HEK293 (cell line): ENCODE measurements around the gene DCTN2.

ENCODE experiments used
- CTCF ChIA-PET: fragments of 350-600 bp; formaldehyde crosslinking; extraction: SDS; loops from one replicate; lab custom pipeline; 2021; ENCODE audit warnings: antibody characterized with exemption; lab: Yijun Ruan, JAX
- POLR2A ChIA-PET: fragments of 300-600 bp; formaldehyde crosslinking; extraction: SDS; loops from one replicate; lab custom pipeline; 2020; ENCODE audit warnings: antibody characterized with exemption, inconsistent platforms; lab: Yijun Ruan, JAX
- H3K27ac ChIP-seq: fragments of 200-500 bp; sonication (Bioruptor generic); 2 replicates; pipeline ENCODE4 v1.5.1; 2014; ENCODE audit warnings: low read depth, low read length, control low read depth, inconsistent platforms; ENCODE audit errors: extremely low read depth
- H3K36me3 ChIP-seq, 2 experiments: fragments of 200-500 bp in 1 of 2; sonication (Bioruptor generic) in 1 of 2; 1 replicate in 1 of 2; 2 replicates in 1 of 2; pipeline ENCODE4 v1.5.1; 2014 to 2017; ENCODE audit warnings: inconsistent platforms in 2 of 2, low read length in 2 of 2; ENCODE audit not compliant: control insufficient read depth in 2 of 2, insufficient read depth in 1 of 2
- H3K4me1 ChIP-seq: fragments of 200-500 bp; sonication (Bioruptor generic); 2 replicates; pipeline ENCODE4 v1.5.1; 2014; ENCODE audit warnings: mild to moderate bottlenecking, low read length, inconsistent platforms; ENCODE audit not compliant: control insufficient read depth, insufficient read depth
- H3K4me3 ChIP-seq: 2 replicates; pipeline ENCODE4 v1.5.1; 2011; ENCODE audit warnings: low read depth, mild to moderate bottlenecking, control low read depth, low read length, moderate library complexity
- H3K9me3 ChIP-seq: fragments of 200-500 bp; sonication (Bioruptor generic); 2 replicates; pipeline ENCODE4 v1.5.1; 2014; ENCODE audit warnings: low read depth, low read length, inconsistent platforms; ENCODE audit not compliant: control insufficient read depth, insufficient read depth
- EGR2 ChIP-seq: fragments of 450-650 bp; formaldehyde crosslinking; IDR thresholded peaks from 2 replicates; pipeline ENCODE4 v1.5.1; 2016; ENCODE audit warnings: low read depth, missing biosample characterization, missing genetic modification characterization
- HOXC10 ChIP-seq: sonication (generic); formaldehyde crosslinking; IDR thresholded peaks from 2 replicates; pipeline ENCODE4 v1.8.1; 2023; ENCODE audit warnings: mild to moderate bottlenecking, missing genetic modification reagents
- KLF17 ChIP-seq: fragments of 450-650 bp; formaldehyde crosslinking; IDR thresholded peaks from 2 replicates; pipeline ENCODE4 v1.5.1; 2016; ENCODE audit warnings: missing biosample characterization, missing genetic modification characterization
- KLF9 ChIP-seq: fragments of 450-650 bp; formaldehyde crosslinking; IDR thresholded peaks from 2 replicates; pipeline ENCODE4 v1.5.1; 2016; ENCODE audit warnings: missing biosample characterization, missing genetic modification characterization, low read depth
- PRDM1 ChIP-seq: fragments of 450-650 bp; formaldehyde crosslinking; IDR thresholded peaks from 2 replicates; pipeline ENCODE4; 2016; ENCODE audit warnings: missing biosample characterization, missing genetic modification characterization
- PRDM6 ChIP-seq: fragments of 450-650 bp; formaldehyde crosslinking; IDR thresholded peaks from 2 replicates; pipeline ENCODE4 v1.5.1; 2017; ENCODE audit warnings: missing biosample characterization, missing genetic modification characterization
- SCRT1 ChIP-seq: fragments of 450-650 bp; formaldehyde crosslinking; IDR thresholded peaks from 2 replicates; pipeline ENCODE4 v1.5.1; 2016; ENCODE audit warnings: missing biosample characterization, missing genetic modification characterization, borderline replicate concordance
- SP2 ChIP-seq: fragments of 450-650 bp; formaldehyde crosslinking; IDR thresholded peaks from 2 replicates; pipeline ENCODE4 v1.5.1; 2016; ENCODE audit warnings: missing biosample characterization, missing genetic modification characterization
- SP7 ChIP-seq: fragments of 450-650 bp; formaldehyde crosslinking; IDR thresholded peaks from 2 replicates; pipeline ENCODE4 v1.5.1; 2016; ENCODE audit warnings: missing biosample characterization, missing genetic modification characterization
- TRIM28 ChIP-seq: IDR thresholded peaks from 2 replicates; pipeline ENCODE4 v1.6.1; 2011; ENCODE audit warnings: low read length, control low read depth, borderline replicate concordance
- ZBTB21 ChIP-seq: fragments of 450-650 bp; formaldehyde crosslinking; IDR thresholded peaks from 2 replicates; pipeline ENCODE4 v1.5.1; 2017; ENCODE audit warnings: missing biosample characterization, missing genetic modification characterization
- ZBTB26 ChIP-seq: fragments of 450-650 bp; formaldehyde crosslinking; optimal IDR thresholded peaks from 2 replicates; pipeline ENCODE3; 2016; ENCODE audit warnings: missing biosample characterization, mild to moderate bottlenecking, missing genetic modification characterization
- ZBTB48 ChIP-seq: fragments of 450-650 bp; formaldehyde crosslinking; IDR thresholded peaks from 2 replicates; pipeline ENCODE4 v1.5.1; 2016; ENCODE audit warnings: missing biosample characterization, missing genetic modification characterization
- ZNF169 ChIP-seq: fragments of 450-650 bp; formaldehyde crosslinking; IDR thresholded peaks from 2 replicates; pipeline ENCODE4 v1.5.1; 2016; ENCODE audit warnings: missing biosample characterization, missing genetic modification characterization
- ZNF175 ChIP-seq: fragments of 450-650 bp; formaldehyde crosslinking; IDR thresholded peaks from 2 replicates; pipeline ENCODE4 v1.5.1; 2016; ENCODE audit warnings: missing biosample characterization, missing genetic modification characterization
- ZNF184 ChIP-seq: fragments of 450-650 bp; IDR thresholded peaks from 2 replicates; pipeline ENCODE4 v1.5.1; 2018; ENCODE audit warnings: missing biosample characterization, mild to moderate bottlenecking, missing genetic modification characterization
- ZNF211 ChIP-seq: fragments of 450-650 bp; formaldehyde crosslinking; IDR thresholded peaks from 2 replicates; pipeline ENCODE4 v1.5.1; 2016; ENCODE audit warnings: low read depth, missing biosample characterization, missing genetic modification characterization
- ZNF214 ChIP-seq: fragments of 450-650 bp; formaldehyde crosslinking; IDR thresholded peaks from 2 replicates; pipeline ENCODE4 v1.5.1; 2017; ENCODE audit warnings: missing biosample characterization, mild to moderate bottlenecking, missing genetic modification characterization, borderline replicate concordance
- ZNF24 ChIP-seq: fragments of 450-650 bp; formaldehyde crosslinking; IDR thresholded peaks from 2 replicates; pipeline ENCODE4 v1.5.1; 2016; ENCODE audit warnings: missing biosample characterization, missing genetic modification characterization
- ZNF280D ChIP-seq: fragments of 450-650 bp; formaldehyde crosslinking; IDR thresholded peaks from 2 replicates; pipeline ENCODE4 v1.5.1; 2016; ENCODE audit warnings: missing biosample characterization, missing genetic modification characterization
- ZNF513 ChIP-seq: fragments of 450-650 bp; IDR thresholded peaks from 2 replicates; pipeline ENCODE4 v1.5.1; 2018; ENCODE audit warnings: missing biosample characterization, missing genetic modification characterization
- ZNF560 ChIP-seq: fragments of 450-650 bp; formaldehyde crosslinking; IDR thresholded peaks from 2 replicates; pipeline ENCODE4 v1.5.1; 2017; ENCODE audit warnings: missing biosample characterization, missing genetic modification characterization, borderline replicate concordance
- ZNF624 ChIP-seq: fragments of 450-650 bp; formaldehyde crosslinking; IDR thresholded peaks from 2 replicates; pipeline ENCODE4 v1.5.1; 2017; ENCODE audit warnings: missing biosample characterization, missing genetic modification characterization
- ZNF692 ChIP-seq: fragments of 450-650 bp; formaldehyde crosslinking; IDR thresholded peaks from 2 replicates; pipeline ENCODE4 v1.5.1; 2016; ENCODE audit warnings: missing biosample characterization, missing genetic modification characterization
- ZNF843 ChIP-seq: fragments of 450-650 bp; formaldehyde crosslinking; IDR thresholded peaks from 2 replicates; pipeline ENCODE4 v1.5.1; 2016; ENCODE audit warnings: missing biosample characterization, missing genetic modification characterization

DCTN2 gene

GRCh38 chr12:57500213-57500612, 46.8 kb downstream of the DCTN2 start:
- H3K4me1 ChIP-seq, result no peaks in the 10 kb centered on the region
- ChIA-PET POLR2A (interaction anchor here (1.1 to 1.3 kb wide), 2 partner anchors 14 to 24 kb away, joined by 3 to 4 read pairs; no protein-coding TSS in a partner anchor), CTCF (no interaction called here)
- peaks cover 79 to 87% of the 10 kb centered on the region in 2 experiments for H3K36me3 ChIP-seq
- TF ChIP-seq SP7 (tag by site-specific recombination) (no peak), ZNF214 (tag by site-specific recombination) (no peak), ZBTB48 (tag by site-specific recombination) (no peak), PRDM6 (tag by site-specific recombination) (no peak), ZNF843 (no peak), ZNF211 (tag by site-specific recombination) (no peak), KLF17 (no peak), SP2 (tag by site-specific recombination) (no peak), ZBTB26 (tag by site-specific recombination) (no peak), ZNF560 (no peak), HOXC10 (CRISPR knock-in tag) (no peak), SCRT1 (tag by site-specific recombination) (no peak), KLF9 (tag by site-specific recombination) (no peak), ZNF692 (tag by site-specific recombination) (no peak)
- H3K4me3 ChIP-seq, result no peak overlapping the region
- H3K9me3 ChIP-seq, result no peaks in the 10 kb centered on the region
- H3K27ac ChIP-seq, result no peak overlapping the region

GRCh38 chr12:57498571-57498970, 48.4 kb downstream of the DCTN2 start:
- H3K36me3 ChIP-seq, result peaks cover 69 to 74% of the 10 kb centered on the region in 2 experiments
- no peaks in the 10 kb centered on the region for H3K9me3 ChIP-seq
- CTCF ChIA-PET, result no interaction called here
- no peak overlapping the region for H3K4me3 ChIP-seq
- H3K4me1 ChIP-seq, result no peaks in the 10 kb centered on the region
- POLR2A ChIA-PET, result interaction anchor here (1.0 kb wide), 1 partner anchor 21 kb away, joined by 4 read pairs; no protein-coding TSS in a partner anchor
- H3K27ac ChIP-seq, result no peak overlapping the region
- TF ChIP-seq ZBTB21 (tag by site-specific recombination) (no peak), ZNF513 (tag by site-specific recombination) (no peak), ZNF169 (tag by site-specific recombination) (no peak), ZNF624 (tag by site-specific recombination) (no peak), PRDM1 (tag by site-specific recombination) (no peak), ZNF184 (tag by site-specific recombination) (no peak), ZNF692 (tag by site-specific recombination) (no peak), ZNF175 (tag by site-specific recombination) (no peak), ZNF24 (tag by site-specific recombination) (no peak), EGR2 (tag by site-specific recombination) (no peak), ZNF280D (tag by site-specific recombination) (no peak), TRIM28 (no peak)
